Activated naive CD4-positive, alpha-beta T cell treated with anti-CD3 and anti-CD28 coated beads, Interleukin-2, amount 50 U/mL, for 24 hours (primary cell): Measurements from ENCODE around the gene SNX3.
"Not testable (repeated sequence)": the region's sequence is repeated elsewhere in the genome, so short reads cannot be mapped to it uniquely, and the experiment has no call there.

Experiments
- H3K27ac Mint-ChIP-seq: one replicate; pipeline ENCODE4 v1.8.0; 2021; ENCODE audit warnings: mild to moderate bottlenecking, mixed read lengths
- H3K27me3 Mint-ChIP-seq: one replicate; pipeline ENCODE4 v1.8.0; 2021; ENCODE audit warnings: mixed read lengths
- H3K36me3 Mint-ChIP-seq: one replicate; pipeline ENCODE4 v1.8.0; 2021; ENCODE audit warnings: mixed read lengths
- H3K4me1 Mint-ChIP-seq: one replicate; pipeline ENCODE4 v1.8.0; 2021; ENCODE audit warnings: mixed read lengths
- H3K4me3 Mint-ChIP-seq: one replicate; pipeline ENCODE4 v1.8.0; 2021; ENCODE audit warnings: mild to moderate bottlenecking, mixed read lengths
- H3K9me3 Mint-ChIP-seq: one replicate; pipeline ENCODE4 v1.8.0; 2021; ENCODE audit warnings: mixed read lengths

Gene SNX3

DNA sequence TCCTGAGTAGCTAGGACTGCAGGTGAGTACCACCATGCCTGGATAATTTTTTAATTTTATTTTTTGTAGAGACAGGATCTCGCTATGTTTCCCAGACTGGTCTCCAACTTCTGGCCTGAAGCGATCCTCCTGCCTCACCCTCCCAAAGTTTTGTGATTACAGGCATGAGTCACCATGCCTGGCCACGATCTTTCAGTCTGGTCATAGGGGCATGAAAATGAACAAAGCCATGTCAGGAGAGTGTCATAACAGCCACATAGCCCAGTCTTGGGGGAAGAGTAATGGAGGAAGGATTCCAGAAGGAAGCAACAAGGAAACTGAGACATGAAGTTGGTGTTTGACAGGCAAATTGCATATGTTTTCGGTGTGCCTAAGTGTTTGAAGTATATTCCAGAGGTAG lies 17.0 kb upstream of the SNX3 start:
- Mint-ChIP-seq H3K9me3 (no peaks in the 10 kb centered on the region), H3K27ac (no peak overlapping the region), H3K27me3 (no peaks in the 10 kb centered on the region), H3K4me3 (no peak overlapping the region), H3K36me3 (no peaks in the 10 kb centered on the region), H3K4me1 (no peaks in the 10 kb centered on the region)

DNA sequence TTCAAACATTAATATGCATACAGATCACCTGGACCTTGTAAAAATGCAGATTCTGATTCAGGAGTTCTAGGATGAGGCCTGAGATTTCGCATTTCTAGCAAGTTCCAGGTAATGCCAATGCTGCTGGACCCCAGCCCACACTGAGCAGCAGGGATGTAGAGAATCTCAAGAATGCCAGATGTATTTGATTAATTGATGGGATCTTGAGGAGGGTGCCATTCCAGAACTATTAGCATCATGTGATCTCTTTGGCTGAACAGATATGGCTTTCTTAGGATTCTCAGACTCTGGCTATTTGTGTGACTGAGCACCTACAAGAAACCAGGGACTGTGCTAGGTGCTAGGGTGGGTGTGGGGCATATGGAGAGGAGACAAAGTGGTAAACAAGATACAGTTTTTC lies 16.5 kb upstream of the SNX3 start:
- no peak overlapping the region for H3K4me3 Mint-ChIP-seq
- H3K27ac Mint-ChIP-seq = no peak overlapping the region
- no peaks in the 10 kb centered on the region for H3K27me3 Mint-ChIP-seq
- H3K4me1 Mint-ChIP-seq = no peaks in the 10 kb centered on the region
- no peaks in the 10 kb centered on the region for H3K36me3 Mint-ChIP-seq
- H3K9me3 Mint-ChIP-seq = no peaks in the 10 kb centered on the region

DNA sequence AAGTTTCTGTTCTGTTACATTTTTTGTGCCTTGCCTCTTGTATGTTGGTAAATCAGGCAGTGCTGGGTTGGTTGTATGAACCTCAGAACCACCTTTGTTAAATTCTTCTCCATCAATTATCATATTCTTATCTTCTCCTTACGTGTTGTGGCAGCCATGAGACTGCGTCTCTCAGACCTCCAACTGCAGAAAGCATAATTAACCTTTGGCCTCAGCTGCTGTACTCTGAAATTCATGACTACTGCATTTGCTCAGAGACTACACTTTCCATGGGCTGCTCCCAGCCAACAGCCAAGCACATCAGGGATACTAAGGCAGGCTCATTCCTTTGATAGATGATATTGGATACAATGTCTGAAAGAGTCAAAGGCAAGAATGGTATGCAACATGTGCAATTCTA lies 15.1 kb upstream of the SNX3 start:
- Mint-ChIP-seq H3K27ac (no peak overlapping the region), H3K36me3 (no peaks in the 10 kb centered on the region), H3K9me3 (no peaks in the 10 kb centered on the region), H3K4me1 (no peaks in the 10 kb centered on the region), H3K27me3 (no peaks in the 10 kb centered on the region), H3K4me3 (no peak overlapping the region)

DNA sequence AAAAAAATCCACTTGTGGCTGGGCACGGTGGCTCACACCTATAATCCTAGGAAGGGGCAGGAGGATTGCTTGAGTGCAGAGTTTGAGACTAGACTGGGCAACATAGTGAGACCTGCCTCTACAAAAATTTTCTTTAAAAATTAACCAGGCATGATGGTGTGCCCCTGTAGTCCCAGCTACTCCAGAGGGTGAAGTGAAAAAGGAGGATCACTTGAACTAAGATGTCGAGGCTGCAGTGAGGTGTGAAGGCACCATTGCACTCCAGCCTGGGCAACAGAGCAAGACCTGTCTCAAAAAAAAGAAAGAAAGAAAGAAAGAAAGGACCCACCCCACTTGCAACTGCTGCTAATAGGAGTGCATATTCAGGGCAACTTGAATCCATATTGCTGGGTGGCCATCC lies 13.7 kb upstream of the SNX3 start:
- Mint-ChIP-seq H3K4me3 (no peak overlapping the region), H3K4me1 (no peaks in the 10 kb centered on the region), H3K27me3 (no peaks in the 10 kb centered on the region), H3K9me3 (no peaks in the 10 kb centered on the region), H3K27ac (no peak overlapping the region), H3K36me3 (no peaks in the 10 kb centered on the region)

DNA sequence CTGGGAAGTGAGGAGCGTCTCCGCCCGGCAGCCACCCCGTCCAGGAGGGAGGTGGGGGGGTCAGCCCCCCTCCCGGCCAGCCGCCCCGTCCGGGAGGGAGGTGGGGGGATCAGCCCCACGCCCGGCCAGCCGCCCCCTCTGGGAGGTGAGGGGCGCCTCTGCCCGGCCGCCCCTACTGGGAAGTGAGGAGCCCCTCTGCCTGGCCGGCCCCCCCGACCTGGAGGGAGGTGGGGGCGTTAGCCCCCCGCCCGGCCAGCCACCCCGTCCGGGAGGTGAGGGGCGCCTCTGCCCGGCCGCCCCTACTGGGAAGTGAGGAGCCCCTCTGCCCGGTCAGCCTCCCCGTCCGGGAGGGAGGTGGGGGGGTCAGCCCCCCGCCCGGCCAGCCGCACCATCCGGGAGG lies 9.1 kb upstream of the SNX3 start:
- H3K27me3 Mint-ChIP-seq, H3K9me3 Mint-ChIP-seq, H3K4me3 Mint-ChIP-seq, H3K36me3 Mint-ChIP-seq, H3K27ac Mint-ChIP-seq, H3K4me1 Mint-ChIP-seq: not testable (repeated sequence)

DNA sequence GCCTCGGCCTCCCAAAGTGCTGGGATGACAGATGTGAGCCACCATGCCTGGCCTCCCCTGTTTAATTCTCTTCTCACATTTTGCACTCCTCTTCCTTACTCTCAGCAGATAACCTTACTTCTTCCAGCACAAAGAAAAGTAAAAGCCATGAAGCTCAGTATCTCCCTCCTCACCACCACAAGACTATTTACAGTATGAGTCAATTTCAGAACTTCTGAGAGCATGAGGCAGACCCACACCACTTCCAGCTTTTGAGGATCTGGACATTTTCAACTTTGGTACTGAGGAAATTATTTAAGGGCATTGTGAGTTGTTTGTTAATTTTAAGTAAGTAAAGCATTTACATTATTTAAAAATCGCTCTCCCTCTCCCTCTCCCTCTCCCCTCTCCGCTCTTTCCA lies 8.0 kb upstream of the SNX3 start:
- no peaks in the 10 kb centered on the region for H3K36me3 Mint-ChIP-seq
- no peak overlapping the region for H3K27ac Mint-ChIP-seq
- H3K27me3 Mint-ChIP-seq = no peaks in the 10 kb centered on the region
- H3K9me3 Mint-ChIP-seq = no peaks in the 10 kb centered on the region
- H3K4me1 Mint-ChIP-seq = no peaks in the 10 kb centered on the region
- H3K4me3 Mint-ChIP-seq = no peak overlapping the region

DNA sequence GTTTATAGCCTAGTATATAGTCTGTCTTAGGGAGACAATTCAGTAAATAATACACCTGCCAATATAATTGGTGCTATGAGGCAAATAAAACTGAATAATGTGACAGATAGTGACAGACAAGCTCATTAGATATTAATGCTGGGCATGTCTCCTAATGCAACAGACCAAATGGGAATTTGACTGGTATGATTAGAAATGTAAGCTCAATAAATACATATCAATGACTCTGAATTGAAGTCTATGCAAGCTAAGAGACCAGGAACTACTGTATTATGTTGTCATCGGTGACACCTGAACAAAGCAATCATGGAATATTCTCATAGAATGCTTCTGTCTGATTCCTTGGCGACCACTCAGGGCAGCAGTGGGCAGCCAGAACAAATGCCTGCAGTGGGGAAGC lies 2.5 kb upstream of the SNX3 start:
- Mint-ChIP-seq H3K4me1 (peaks cover 16% of the 10 kb centered on the region), H3K27ac (no peak overlapping the region), H3K4me3 (no peak overlapping the region), H3K9me3 (no peaks in the 10 kb centered on the region), H3K27me3 (no peaks in the 10 kb centered on the region), H3K36me3 (no peaks in the 10 kb centered on the region)

DNA sequence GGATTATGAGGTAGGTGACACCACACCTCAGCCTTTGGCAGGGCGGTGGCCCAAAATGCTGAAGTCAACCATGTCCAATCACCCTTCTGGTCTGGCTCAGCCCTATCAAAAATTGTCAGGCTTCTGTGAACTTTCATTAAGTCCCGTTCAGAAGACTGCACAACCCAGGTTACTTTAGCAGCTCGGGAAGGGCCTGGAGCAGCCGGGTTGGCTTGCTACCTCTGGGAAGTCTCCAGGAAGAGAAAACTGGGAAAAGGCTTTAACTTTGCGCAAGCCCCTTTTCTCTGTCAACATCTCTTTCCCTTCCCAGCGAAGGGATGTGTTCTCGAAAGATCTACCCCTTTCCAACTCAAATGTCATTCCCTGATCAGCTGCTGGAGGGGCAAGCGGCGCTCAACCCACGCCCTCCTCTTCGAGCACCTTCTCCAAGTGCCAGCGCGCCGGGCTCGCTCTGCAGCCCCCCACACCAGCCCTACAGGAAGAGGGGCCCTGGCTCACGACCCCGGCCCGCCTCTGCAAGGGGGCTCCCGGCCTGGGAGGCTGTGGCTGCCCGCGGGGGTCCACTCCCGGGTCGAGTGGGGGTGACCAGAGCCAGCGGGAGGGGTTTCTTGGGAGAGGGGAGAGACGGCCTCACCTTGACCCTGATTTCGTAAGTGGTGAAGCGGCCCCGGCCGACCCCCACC lies 573 bp downstream of the SNX3 start:
- H3K9me3 Mint-ChIP-seq = no peaks in the 10 kb centered on the region
- H3K36me3 Mint-ChIP-seq = peaks cover 4% of the 10 kb centered on the region
- peak overlapping the region; percentile 90 for H3K4me3 Mint-ChIP-seq
- no peaks in the 10 kb centered on the region for H3K27me3 Mint-ChIP-seq
- peak overlapping the region; percentile 74 for H3K27ac Mint-ChIP-seq
- peaks cover 33% of the 10 kb centered on the region for H3K4me1 Mint-ChIP-seq

DNA sequence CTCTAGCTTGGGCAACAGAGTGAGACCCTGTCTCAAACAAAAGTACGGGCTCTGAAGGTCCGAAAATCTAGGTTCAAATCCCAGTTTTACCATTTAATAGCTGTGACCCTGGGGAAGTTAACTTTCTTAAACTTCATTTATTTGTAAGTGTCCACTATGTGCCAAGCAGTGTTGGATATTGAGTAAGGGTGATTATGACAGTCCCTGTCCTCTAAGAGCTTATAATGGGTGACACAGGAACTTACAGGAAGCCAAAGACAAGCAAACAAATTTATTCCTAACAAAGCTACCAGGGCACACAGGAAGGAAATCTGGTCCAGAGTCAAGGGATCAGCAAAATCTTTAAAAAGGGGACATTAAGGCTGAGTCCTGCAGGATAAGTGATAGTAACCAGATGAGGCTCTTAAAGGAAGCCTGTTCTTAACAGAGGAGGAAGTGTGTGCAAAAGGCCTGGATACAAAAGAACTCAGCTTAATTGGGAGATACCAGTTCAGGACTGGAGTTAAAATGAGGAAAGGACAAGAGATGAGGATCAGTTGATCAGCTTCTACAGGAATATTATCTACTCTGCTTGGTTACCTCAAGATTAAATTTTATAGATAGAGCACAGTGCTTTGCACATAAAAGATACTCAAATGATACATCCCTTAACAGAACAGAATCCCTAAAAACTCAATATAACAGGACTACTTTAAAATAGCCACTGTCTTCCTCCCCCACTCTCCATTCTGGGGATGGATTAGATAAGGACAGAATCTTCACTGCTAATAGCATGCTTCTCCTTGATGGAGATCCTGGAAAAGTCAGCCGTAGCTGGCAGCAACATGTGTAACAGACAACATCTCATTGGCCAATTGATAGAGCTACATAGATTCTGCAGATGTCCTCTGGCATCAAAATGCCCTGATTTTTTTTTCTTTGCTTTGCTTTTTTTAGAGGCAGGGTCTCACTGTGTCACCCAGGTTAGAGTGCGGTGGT lies 6.1 kb downstream of the SNX3 start:
- no peak overlapping the region for H3K27ac Mint-ChIP-seq
- peaks cover 10% of the 10 kb centered on the region for H3K36me3 Mint-ChIP-seq
- H3K27me3 Mint-ChIP-seq = no peaks in the 10 kb centered on the region
- H3K9me3 Mint-ChIP-seq = no peaks in the 10 kb centered on the region
- peaks cover 79% of the 10 kb centered on the region for H3K4me1 Mint-ChIP-seq
- no peak overlapping the region for H3K4me3 Mint-ChIP-seq

DNA sequence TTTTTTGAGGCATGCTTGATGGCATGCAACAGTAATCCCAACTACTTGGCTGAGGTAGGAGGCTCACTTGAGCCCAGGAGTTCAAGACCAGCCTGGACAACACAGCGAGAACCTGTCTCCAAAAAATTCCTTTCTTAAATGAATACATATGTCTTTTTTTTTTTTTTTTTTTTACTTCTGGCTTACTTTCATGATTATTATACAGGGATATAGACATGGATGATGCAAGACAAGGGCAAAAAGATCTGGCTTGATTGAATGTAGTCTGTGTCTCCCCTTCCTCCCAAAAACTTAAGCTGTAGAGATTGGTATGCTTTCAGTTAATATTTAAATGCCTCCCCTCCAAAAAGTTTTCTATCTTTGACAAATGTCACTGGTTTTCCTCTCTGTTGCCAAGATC lies 7.6 kb downstream of the SNX3 start:
- Mint-ChIP-seq H3K36me3 (peaks cover 11% of the 10 kb centered on the region), H3K4me1 (peaks cover 73% of the 10 kb centered on the region), H3K4me3 (no peak overlapping the region), H3K9me3 (no peaks in the 10 kb centered on the region), H3K27me3 (no peaks in the 10 kb centered on the region), H3K27ac (no peak overlapping the region)

DNA sequence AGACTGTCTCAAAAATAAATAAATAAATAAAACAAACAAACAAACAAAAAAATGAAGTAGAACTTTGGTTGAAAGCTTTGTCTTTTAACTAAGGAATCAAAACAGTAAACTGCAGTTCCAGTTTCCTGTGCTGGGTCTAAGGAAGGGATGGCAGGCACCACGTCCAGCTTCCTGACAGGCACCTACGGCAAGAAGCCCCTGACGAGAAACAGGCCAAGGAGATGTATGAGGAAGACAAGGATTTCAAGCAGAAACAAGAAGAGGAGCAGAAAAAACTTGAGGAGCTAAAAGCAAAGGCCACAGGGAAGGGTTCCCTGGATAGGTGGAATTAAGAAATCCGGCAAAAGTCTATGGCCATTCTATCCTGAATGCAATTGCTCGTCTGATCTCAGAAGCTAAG lies 8.8 kb downstream of the SNX3 start:
- Mint-ChIP-seq H3K4me1 (peaks cover 79% of the 10 kb centered on the region), H3K27me3 (no peaks in the 10 kb centered on the region), H3K4me3 (no peak overlapping the region), H3K36me3 (peaks cover 16% of the 10 kb centered on the region), H3K27ac (no peak overlapping the region), H3K9me3 (no peaks in the 10 kb centered on the region)

DNA sequence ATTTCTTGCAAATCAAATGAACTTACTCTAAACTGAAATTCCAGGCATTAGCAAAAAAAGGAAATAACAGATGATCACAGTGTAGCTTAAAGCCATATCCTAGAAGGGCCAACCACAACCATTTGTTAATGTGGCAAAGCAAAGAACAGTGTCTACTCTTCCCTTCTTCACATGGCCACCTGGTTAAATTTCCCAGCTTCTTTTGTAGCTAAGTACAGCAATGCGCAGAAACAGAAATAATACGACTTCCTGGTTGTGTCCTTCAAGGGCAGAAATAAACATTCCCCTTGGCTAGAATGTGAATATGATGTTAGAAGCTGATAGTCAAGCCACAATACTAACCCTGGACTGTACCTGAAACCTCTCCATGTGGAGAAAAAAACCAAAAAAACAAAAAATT lies 9.6 kb downstream of the SNX3 start:
- H3K27ac Mint-ChIP-seq = no peak overlapping the region
- H3K4me3 Mint-ChIP-seq = no peak overlapping the region
- peaks cover 13% of the 10 kb centered on the region for H3K36me3 Mint-ChIP-seq
- peaks cover 73% of the 10 kb centered on the region for H3K4me1 Mint-ChIP-seq
- H3K9me3 Mint-ChIP-seq = no peaks in the 10 kb centered on the region
- H3K27me3 Mint-ChIP-seq = no peaks in the 10 kb centered on the region

DNA sequence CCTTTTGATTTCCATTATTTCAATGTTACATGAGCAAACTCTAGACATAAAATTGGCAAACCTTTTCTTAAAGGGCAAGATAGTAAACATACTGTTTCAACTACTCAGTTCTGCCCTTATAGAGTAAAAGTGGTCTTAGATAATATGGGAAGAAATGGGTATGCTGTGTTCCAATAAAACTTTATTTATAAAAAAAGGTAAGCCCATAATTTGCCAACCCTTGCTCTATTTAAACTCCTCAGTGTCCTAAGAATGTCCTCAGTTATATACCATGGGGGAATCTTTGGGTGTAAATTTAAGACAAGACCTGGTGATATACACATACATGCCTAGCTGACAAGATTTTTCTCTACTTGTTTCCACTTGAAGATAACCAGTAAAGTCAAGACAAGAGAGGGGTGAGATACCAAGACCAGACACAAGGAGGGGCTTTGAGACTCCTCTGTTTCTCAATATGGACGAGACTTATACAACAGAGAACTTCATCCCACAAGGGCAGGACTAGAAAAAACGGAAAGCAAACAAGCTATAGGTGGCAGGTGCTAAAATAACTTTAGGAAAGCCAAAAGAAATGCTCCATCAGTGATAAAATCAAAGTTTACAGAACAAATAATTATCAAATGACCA lies 10.5 kb downstream of the SNX3 start:
- Mint-ChIP-seq H3K4me3 (no peak overlapping the region), H3K36me3 (peaks cover 20% of the 10 kb centered on the region), H3K27me3 (no peaks in the 10 kb centered on the region), H3K9me3 (no peaks in the 10 kb centered on the region), H3K4me1 (peaks cover 68% of the 10 kb centered on the region), H3K27ac (no peak overlapping the region)

DNA sequence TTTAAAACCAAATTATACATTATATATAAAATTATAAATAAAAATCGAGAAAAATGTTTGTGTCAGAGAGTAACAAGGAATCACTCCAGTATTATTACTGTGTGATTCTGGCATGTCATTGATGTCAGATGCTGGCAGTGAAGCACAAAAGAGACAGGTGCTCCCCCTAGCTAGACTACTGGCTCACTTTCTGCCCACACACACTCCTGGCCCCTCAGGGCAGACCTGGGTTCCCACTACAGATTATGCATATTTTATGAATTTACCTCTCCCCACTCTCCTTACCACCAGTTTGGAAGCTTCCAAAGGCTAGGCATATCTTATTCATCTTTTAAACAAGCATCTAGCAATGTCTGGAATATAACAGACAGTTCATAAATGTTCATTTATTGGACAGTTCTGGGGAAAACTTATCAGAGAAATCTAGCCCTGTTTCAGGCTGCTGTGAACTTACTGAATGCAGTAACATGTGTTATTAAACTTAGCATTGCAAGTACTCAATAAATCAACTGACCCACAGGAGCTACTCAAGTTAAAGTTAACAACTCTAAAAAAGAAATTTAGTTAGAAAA lies 12.8 kb downstream of the SNX3 start:
- no peaks in the 10 kb centered on the region for H3K9me3 Mint-ChIP-seq
- H3K36me3 Mint-ChIP-seq = peaks cover 17% of the 10 kb centered on the region
- H3K27ac Mint-ChIP-seq = no peak overlapping the region
- H3K27me3 Mint-ChIP-seq = no peaks in the 10 kb centered on the region
- no peak overlapping the region for H3K4me3 Mint-ChIP-seq
- peaks cover 50% of the 10 kb centered on the region for H3K4me1 Mint-ChIP-seq

DNA sequence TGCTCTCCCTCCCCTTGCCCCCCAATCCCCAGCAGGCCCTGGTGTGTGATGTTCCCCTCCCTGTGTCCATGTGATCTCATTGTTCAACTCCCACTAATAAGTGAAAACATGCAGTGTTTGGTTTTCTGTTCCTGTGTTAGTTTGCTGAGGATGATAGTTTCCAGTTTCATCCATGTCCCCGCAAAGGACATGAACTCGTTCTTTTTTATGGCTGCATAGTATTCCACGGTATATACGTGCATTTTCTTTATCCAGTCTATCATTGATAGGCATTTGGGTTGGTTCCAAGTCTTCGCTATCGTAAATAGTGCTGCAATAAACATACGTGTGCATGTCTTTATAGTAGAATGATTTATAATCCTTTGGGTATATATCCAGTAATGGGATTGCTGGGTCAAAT lies 15.7 kb downstream of the SNX3 start:
- H3K9me3 Mint-ChIP-seq, H3K4me3 Mint-ChIP-seq, H3K27me3 Mint-ChIP-seq, H3K27ac Mint-ChIP-seq: not testable (repeated sequence)
- peaks cover 24% of the 10 kb centered on the region for H3K36me3 Mint-ChIP-seq
- H3K4me1 Mint-ChIP-seq = peaks cover 33% of the 10 kb centered on the region

DNA sequence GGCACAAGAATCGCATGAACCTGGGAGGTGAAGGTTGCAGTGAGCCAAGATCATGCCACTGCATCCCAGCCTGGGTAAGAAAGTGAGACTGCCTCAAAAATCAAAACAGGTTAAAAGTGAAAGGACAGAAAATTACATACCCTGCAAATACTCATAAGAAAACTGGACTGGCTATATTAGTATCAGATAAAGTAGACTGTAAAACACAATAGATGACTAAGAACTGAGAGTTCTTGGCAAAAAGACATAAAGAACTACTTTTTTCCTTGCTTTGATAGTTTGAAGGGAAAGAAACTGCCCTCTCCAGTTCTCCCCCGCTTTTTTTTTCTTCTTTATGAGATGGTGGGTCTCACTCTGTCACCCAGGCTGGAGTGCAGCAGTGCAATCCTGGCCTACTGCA lies 17.0 kb downstream of the SNX3 start:
- no peak overlapping the region for H3K4me3 Mint-ChIP-seq
- peaks cover 27% of the 10 kb centered on the region for H3K36me3 Mint-ChIP-seq
- peaks cover 37% of the 10 kb centered on the region for H3K4me1 Mint-ChIP-seq
- H3K27me3 Mint-ChIP-seq = no peaks in the 10 kb centered on the region
- no peak overlapping the region for H3K27ac Mint-ChIP-seq
- H3K9me3 Mint-ChIP-seq = no peaks in the 10 kb centered on the region
